Activated CD4-positive, alpha-beta T cell treated with anti-CD3 and anti-CD28 coated beads, Interleukin-2, amount 50 U/mL, for 4 hours (primary cell): ENCODE data around the gene UFSP2.
A peak's percentile ranks its signal among the peaks of the same experiment; 100 is the strongest.

ENCODE experiments used
- DNase-seq, 2 experiments: peaks; one replicate each; pipeline ENCODE4 v3.0.0-alpha.2; 2020

UFSP2 gene

DNA sequence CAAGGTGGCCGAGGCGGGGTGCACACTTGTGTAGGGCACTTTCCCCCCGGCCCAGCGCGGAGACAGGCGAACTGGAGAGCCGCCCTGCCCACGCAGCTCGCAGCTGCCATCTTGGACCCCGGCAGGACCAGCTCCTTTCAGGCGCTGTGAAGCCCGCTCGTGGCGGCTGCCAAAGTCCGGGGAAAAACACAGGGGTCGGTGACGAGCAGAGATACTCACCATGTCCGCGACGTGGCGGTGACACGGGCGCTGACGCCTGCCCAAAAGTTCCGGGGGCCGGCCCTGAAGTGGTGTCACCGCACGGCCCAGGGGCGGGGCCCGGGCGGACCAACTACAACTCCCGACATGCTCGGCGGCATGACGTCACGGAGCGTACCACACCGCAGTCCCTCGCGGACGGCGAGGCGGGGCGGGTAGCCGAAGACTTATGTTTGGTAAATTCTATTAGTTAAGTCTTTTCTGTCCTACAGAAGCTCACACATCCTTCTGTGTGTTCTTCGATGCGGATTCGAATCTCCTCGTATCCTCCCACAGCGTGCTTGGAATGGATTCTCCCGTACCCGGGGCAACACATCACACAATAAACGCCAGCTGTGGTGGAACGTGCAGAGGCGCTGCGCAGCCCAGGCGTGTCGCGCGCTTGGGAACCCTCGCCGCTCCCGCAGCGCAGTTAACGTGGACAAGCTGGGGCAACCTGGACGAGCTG lies at the start of gene UFSP2:
TSS of gene UFSP2 (minus strand) at position 318 of the 706 bp plus-strand sequence. CDS start at position 222, 96 bp downstream.
- DNase-seq, result peak; percentile 78 to 79

DNA sequence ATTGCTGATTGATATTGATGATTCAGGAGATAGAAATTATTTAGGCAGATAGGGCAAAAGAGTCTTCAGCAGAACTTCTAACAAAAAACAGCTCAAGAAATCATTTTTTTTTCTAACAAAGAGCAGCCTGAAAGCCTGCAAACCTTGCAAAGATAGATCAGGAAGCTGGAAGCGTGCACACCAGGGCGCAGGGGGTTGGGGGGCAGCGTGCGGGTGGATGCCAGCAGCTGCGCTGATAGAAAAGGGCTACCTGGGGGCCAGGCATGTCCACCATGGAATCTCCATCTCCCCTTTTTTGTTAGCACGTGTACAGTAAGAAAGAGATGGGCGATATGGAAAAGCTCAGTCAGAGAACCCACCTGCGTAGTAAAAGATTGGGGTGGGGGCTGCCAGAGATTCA lies 47.5 kb upstream of the UFSP2 start:
- no peak for DNase-seq

GRCh38 chr4:185472103-185472542 lies 46.4 kb upstream of the UFSP2 start:
- DNase-seq, result no peak

DNA sequence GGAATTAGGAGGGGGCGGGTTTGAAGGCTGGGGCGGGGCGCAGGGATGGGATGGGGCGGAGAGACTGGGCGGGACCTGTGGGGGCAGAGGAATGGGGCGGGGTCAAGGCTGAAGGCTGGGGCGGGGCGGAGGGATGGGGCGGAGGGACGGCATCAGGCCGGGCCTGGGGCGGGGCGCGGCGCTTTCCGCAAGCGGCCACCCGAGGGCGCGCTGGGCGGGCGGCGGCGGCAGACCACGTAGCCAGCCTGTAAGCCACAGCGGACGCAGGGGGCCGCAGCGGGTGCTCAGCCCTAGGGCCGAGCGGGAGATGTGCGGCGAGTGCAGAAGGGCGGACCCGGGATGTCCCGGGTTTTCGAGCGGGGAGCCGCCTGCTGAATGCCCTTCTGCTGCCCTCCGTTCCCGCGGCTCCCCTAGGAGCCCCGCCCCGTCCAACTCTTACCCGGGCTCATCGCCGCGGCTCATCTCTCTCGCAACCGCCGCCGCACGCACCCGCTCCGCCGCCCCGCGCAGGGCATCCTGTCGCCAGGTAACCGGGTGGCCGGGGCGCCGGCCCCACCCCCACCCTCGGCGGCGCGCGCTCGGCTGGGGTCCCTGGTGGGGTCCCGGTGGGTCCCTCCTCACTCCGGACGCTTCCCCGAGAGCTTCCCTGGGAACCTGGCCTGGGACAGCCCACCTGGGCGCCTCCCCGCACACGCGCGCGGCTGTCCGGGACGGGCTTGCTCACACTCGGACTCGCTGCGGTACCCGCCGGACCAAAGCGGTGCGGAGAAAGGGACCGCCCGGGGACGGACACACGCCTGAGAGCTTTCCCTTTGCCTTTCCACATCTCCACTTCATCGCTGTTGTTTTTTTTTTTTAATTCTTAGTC lies 45.7 kb upstream of the UFSP2 start, which contains the start of gene CCDC110:
TSS of gene CCDC110 (minus strand) at position 499 of the 868 bp plus-strand sequence. CDS start at position 449, 50 bp downstream.
- peak; percentile 92 to 94 for DNase-seq

DNA sequence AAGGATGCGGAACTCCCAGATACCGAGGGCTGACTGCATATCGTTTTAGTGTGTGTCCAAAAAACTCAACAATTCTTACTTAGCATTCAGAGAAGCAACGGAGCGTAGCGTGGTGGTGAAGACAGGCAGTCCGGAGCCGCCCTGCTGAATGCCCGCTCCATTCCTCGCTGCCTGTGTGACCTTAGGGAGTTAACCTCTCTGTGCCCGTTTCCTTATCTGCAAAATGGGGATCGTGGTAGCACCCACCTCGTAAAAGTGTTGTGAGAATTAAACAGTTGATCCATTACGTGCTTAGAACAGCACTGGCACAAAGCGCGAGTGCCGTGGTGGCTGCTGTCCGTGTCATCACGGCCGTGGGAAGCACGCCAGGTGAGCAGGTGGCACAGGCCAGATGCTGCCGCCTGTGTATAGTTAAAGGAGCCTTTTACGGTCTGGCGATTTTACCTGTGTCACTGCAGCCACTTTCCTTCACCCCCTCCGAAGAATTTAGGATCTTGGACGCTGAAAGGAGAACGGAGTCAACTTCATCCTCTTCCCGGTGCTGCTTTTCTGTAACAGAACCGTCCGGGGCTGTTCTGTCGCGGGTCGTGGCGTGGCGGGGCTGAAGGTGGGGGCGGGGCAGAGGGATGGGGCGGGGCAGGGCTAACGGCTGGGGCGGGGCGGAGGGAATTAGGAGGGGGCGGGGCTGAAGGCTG lies 44.9 kb upstream of the UFSP2 start:
- DNase-seq, result peak in 1 of 2 experiments; percentile 37

GRCh38 chr4:185469580-185470154 lies 43.9 kb upstream of the UFSP2 start:
- no peak for DNase-seq

GRCh38 chr4:185468999-185469398 lies 43.2 kb upstream of the UFSP2 start:
- DNase-seq, result no peak

GRCh38 chr4:185467991-185468390 lies 42.2 kb upstream of the UFSP2 start:
- DNase-seq, result no peak

- no peak for DNase-seq
Measured at GRCh38 chr4:185467101-185467500, 41.3 kb upstream of the UFSP2 start.

DNA sequence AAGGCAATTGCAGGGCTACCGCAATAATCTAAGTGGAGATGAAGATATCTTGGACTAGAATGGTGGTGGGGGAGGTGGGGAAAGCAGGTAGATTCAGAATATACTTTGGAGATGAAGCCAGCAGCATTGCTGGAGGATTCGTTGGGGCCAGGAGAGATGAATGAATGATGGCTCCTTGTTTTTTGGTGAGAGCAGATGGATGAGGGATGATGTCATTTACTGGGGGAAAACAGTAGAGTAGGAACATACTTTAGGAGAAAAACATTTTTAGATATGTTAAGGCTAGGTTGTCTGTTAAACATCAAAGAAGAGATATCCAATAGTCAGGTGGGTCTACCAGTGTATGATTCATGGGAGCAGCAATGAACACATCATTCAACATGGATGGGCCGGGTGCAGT lies 39.9 kb upstream of the UFSP2 start:
- DNase-seq, result no peak

- no peak for DNase-seq
Measured at GRCh38 chr4:185464887-185465286, 39.1 kb upstream of the UFSP2 start.

DNA sequence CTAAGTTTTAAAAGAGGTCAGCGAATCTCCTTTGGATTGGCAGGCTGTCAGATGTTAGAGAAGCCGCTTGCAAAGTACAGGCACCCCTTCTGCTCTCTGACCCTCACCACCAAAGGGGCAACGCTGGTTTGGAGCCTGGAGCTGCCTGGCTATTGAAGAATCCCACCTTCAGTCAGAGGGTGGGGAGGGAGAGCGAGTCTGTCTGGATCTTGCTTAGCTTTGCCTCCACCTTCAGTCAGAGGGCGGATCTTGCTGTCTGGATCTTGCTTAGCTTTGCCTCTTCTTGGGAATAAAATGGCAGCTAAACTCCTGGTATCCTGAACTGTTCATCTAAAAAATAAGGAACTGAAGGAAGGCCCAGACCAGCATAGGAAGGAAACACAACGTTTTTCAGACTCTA lies 38.4 kb upstream of the UFSP2 start:
- DNase-seq, result no peak

GRCh38 chr4:185463541-185463940 lies 37.8 kb upstream of the UFSP2 start:
- no peak for DNase-seq

DNA sequence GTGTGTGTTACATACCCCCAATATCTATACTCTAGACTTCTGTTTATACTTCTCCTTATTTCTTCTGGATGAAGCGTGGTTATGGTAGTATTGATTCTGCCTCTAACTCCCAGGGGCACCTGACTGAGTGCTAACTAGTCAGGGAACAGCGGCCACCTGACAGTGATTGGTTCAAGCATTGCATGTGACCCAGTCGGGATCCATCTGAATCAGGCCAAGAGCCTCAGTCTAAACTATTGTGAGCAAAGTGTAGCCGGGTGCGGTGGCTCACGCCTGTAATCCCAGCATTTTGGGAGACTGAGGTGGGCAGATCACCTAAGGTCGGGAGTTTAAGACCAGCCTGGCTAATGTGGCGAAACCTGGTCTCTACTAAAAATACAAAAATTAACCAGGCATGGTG lies 35.8 kb upstream of the UFSP2 start:
- no peak for DNase-seq

DNA sequence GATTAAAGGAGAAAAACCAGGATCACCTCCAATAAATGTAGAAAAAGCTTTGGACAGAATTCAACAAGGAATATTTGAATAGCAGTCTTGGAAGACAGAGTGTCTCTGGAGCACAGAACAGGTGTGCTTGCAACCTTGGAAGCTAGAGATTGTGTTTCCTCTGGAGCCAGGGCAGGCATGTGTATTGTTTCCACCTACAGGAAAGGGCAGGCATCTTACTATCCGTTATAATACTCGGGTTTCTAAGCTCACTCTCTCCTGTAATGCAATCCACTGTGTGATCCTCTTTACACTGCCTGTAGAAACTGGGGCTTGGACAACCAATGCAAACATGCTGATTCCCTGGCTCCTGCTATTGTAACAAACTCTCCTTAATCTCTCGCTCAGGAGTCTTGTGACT lies 31.4 kb upstream of the UFSP2 start:
- DNase-seq, result no peak

- no peak for DNase-seq
Measured at GRCh38 chr4:185456131-185456530, 30.4 kb upstream of the UFSP2 start.

DNA sequence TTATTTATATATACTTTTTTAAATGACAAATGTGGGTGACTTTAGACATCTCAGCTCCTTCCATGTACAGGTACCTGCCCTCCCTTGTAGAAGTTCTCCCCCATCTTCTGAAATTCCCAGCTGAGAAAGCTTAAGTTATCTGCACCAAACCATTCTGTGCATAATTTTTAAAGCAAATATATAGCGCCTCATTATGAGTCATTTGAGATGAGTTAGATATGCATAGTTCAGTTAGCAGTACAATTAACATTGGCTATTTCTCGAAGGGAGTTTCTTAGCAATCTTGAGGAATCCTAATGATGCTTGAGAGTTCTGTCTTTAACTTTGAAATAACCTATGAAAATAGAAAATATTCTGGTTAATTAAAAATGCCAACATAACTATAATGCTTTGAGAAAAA lies 19.4 kb upstream of the UFSP2 start:
- no peak for DNase-seq

GRCh38 chr4:185441479-185441878 lies 15.7 kb upstream of the UFSP2 start:
- DNase-seq, result no peak

- DNase-seq, result no peak
Measured at GRCh38 chr4:185437809-185438208, 12.0 kb upstream of the UFSP2 start.

DNA sequence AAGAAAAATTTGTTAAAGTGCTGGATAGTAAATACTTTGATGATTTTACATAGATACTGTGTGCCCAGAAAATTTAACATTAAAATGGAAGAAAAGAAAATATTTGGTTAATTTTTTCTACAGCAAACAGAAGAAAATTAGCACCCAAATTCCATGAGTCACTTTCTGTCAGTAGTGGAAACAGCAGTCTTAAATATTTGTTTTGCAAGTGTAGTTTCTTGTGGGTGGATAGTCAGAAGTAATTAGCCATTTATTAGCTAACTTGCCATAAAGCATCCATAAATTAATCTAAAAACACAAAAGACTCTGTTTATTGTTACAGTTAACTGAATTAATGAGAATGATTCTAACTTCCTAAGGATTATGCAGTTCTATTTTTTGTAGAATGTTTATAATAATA lies 9.7 kb upstream of the UFSP2 start:
- DNase-seq, result no peak

DNA sequence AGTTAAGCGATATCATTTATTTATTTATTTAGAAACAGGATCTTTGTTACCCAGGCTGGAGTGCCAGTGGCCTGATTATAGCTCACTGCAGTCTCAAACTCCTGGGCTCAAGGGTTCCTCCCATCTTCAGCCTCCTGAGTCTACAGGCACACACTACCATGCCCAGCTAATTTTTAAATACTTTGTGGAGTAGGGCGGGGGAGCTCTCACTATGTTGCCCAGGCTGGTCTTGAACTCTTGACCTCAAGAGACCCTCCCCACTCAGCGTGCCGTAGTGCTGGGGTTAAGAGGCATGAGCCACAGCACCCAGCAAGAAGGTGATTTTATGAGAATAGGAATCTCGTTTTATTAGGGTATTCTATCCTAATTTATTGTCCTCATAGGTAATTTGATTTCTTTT lies 3.9 kb upstream of the UFSP2 start:
- no peak for DNase-seq

DNA sequence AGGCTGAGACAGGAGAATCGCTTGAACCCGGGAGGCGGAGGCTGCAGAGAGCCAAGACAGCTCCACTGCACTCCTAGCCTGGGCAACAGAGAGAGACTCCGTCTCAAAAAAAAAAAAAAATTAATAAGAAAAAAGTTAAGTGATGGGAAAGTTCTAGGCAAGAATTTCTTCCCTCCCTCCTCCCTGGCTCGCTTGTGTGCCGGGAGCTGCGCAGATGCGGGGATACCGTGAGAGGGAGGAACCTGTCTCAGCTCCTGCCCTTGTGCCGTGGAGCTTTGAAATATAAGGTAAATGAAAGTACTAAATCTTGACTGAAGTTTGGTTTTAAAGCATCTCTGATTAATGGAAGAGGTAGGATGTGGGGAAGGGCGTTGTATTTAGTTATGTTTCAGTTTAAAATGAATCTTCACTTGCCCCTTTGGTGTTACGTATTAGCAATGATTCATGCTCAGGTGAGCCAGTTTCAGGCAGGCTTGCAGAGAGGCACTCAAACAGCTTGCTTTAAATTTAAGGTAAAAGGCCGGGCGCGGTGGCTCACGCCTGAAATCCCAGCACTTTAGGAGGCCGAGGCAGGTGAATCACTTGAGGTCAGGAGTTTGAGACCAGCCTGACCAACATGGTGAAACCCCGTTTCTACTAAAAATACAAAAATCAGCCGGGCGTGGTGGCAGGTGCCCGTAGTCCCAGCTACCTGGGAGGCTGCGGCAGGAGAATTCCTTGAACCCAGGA lies 1.4 kb upstream of the UFSP2 start:
- no peak for DNase-seq
